Keratinocyte (primary cell): ENCODE data around the gene PRG3. TPM values are rescaled to one million over a fixed set of nuclear protein-coding genes. Genes with fewer than 3 reads are reported as not detected.

Source experiments
- DNase-seq: peaks from one replicate; pipeline ENCODE4 v3.0.0-alpha.2; 2011; ENCODE audit warnings: low read depth, missing footprints, low spot score
- FAIRE-seq: peaks from 2 replicates; lab custom pipeline; 2011; peaks lifted over from hg19 to GRCh38; lab: Jason Lieb, UNC
- H2AFZ ChIP-seq: 2 replicates; pipeline ENCODE4 v1.6.0; 2012; ENCODE audit warnings: low read length, control low read depth, inconsistent platforms; ENCODE audit not compliant: control insufficient read depth
- H3K27ac ChIP-seq: 2 replicates; pipeline ENCODE4 v1.5.1; 2011; ENCODE audit warnings: low read length; ENCODE audit not compliant: control insufficient read depth, insufficient read depth
- H3K27me3 ChIP-seq: 3 replicates; pipeline ENCODE4 v1.6.0; 2011; ENCODE audit warnings: low read length; ENCODE audit not compliant: control insufficient read depth, insufficient read depth; ENCODE audit errors: extremely low read depth
- H3K36me3 ChIP-seq, 2 experiments: 2 replicates in 1 of 2; 3 replicates in 1 of 2; pipeline ENCODE4 v1.5.1; 2011; ENCODE audit warnings: low read length in 2 of 2, mild to moderate bottlenecking in 1 of 2; ENCODE audit not compliant: control insufficient read depth in 2 of 2, insufficient read depth in 2 of 2; ENCODE audit errors: extremely low read depth in 1 of 2
- H3K4me1 ChIP-seq: 3 replicates; pipeline ENCODE4 v1.5.1; 2011; ENCODE audit warnings: low read length; ENCODE audit not compliant: control insufficient read depth, insufficient read depth; ENCODE audit errors: extremely low read depth
- H3K4me2 ChIP-seq: 3 replicates; pipeline ENCODE4 v1.6.0; 2011; ENCODE audit warnings: low read depth, low read length; ENCODE audit not compliant: control insufficient read depth, insufficient read depth; ENCODE audit errors: extremely low read depth
- H3K4me3 ChIP-seq, 3 experiments: fragments of 200-600 bp in 1 of 3; sonication (generic) in 1 of 3; 2 replicates in 2 of 3; 3 replicates in 1 of 3; pipeline ENCODE4 v1.5.1; 2011 to 2016; ENCODE audit warnings: low read length in 3 of 3, mild to moderate bottlenecking in 3 of 3, control low read depth in 2 of 3, inconsistent platforms in 1 of 3, low read depth in 1 of 3, mixed read lengths in 1 of 3, mixed run types in 1 of 3, moderate library complexity in 1 of 3; ENCODE audit not compliant: control insufficient read depth in 2 of 3, insufficient read depth in 2 of 3; ENCODE audit errors: extremely low read depth in 1 of 3
- H3K79me2 ChIP-seq: 2 replicates; pipeline ENCODE4 v1.6.0; 2012; ENCODE audit warnings: low read length; ENCODE audit not compliant: control insufficient read depth, insufficient read depth
- H3K9ac ChIP-seq: 3 replicates; pipeline ENCODE4 v1.6.0; 2011; ENCODE audit warnings: low read length; ENCODE audit not compliant: control insufficient read depth, insufficient read depth; ENCODE audit errors: extremely low read depth
- H3K9me1 ChIP-seq: 3 replicates; pipeline ENCODE4 v1.6.0; 2011; ENCODE audit warnings: low read length; ENCODE audit not compliant: control insufficient read depth, insufficient read depth; ENCODE audit errors: extremely low read depth
- H3K9me3 ChIP-seq: 2 replicates; pipeline ENCODE4 v1.5.1; 2012; ENCODE audit warnings: low read depth, low read length; ENCODE audit not compliant: control insufficient read depth
- H4K20me1 ChIP-seq: 3 replicates; pipeline ENCODE4 v1.6.0; 2011; ENCODE audit warnings: low read length; ENCODE audit not compliant: control insufficient read depth, insufficient read depth; ENCODE audit errors: extremely low read depth
- CTCF ChIP-seq, 3 experiments: IDR thresholded peaks in 1 of 3; conservative IDR thresholded peaks in 1 of 3; optimal IDR thresholded peaks in 1 of 3; 2 replicates in 2 of 3; 3 replicates in 1 of 3; pipeline versions ENCODE3 to v1.5.1; 2011; ENCODE audit warnings: low read length in 3 of 3, mild to moderate bottlenecking in 3 of 3, moderate library complexity in 2 of 3, control low read depth in 1 of 3, inconsistent platforms in 1 of 3; ENCODE audit not compliant: insufficient read depth in 2 of 3; ENCODE audit errors: extremely low read depth in 1 of 3
- EZH2 ChIP-seq: IDR thresholded peaks from one replicate; pipeline ENCODE4 v1.6.1; 2012; ENCODE audit warnings: inconsistent platforms, mild to moderate bottlenecking, low read length, moderate library complexity
- dilution Hi-C: fragments of 300-500 bp; cut with MboI; formaldehyde crosslinking; loops from one replicate; pipeline ENCODE4 v1.7.0; 2020; ENCODE audit warnings: low sequenced_read_pairs; ENCODE audit not compliant: extremely low pct_ligation_motif_present
- polyA plus RNA-seq, 5 experiments: library from polyadenylated mRNA; depleted of rRNA in 3 of 5; stranded (reverse) in 3 of 5; stranded (forward) in 1 of 5; unstranded in 1 of 5; fragments of >200 nt; gene quantifications; 1 replicate in 1 of 5; 2 replicates in 3 of 5; 3 replicates in 1 of 5; pipeline versions ENCODE4 v1.2.1 to v1.2.3, GENCODE V29; 2011 to 2012; ENCODE audit warnings: missing spikeins in 2 of 5, low read depth in 1 of 5, low replicate concordance in 1 of 5

PRG3 gene
- polyA plus RNA-seq, 1 donor (not counting 4 experiments of a cell fraction or from before 2014, with no cell fraction given): not detected

- no peak overlapping the region for H3K27ac ChIP-seq
- dilution Hi-C loops: no loop called here
- H3K27me3 ChIP-seq: no peaks in the 10 kb centered on the region
- H3K79me2 ChIP-seq: no peaks in the 10 kb centered on the region
- H3K9me3 ChIP-seq: no peaks in the 10 kb centered on the region
- TF ChIP-seq EZH2: no peak
- no peak overlapping the region for H3K9ac ChIP-seq
- no peaks in the 10 kb centered on the region for H3K9me1 ChIP-seq
- no peaks in the 10 kb centered on the region for H3K36me3 ChIP-seq
- H3K4me2 ChIP-seq: no peak overlapping the region
- no peak overlapping the region for H3K4me3 ChIP-seq
- DNase-seq (no peak), FAIRE-seq (no peak)
- no peak overlapping the region for H2AFZ ChIP-seq
- no peaks in the 10 kb centered on the region for H3K4me1 ChIP-seq
- H4K20me1 ChIP-seq: no peaks in the 10 kb centered on the region
These were observed 32.9 kb downstream of the PRG3 start for GRCh38 chr11:57348052-57348451.

- Histone ChIP-seq H3K4me1 (no peaks in the 10 kb centered on the region), H3K9ac (no peak overlapping the region), H3K27ac (no peak overlapping the region), H4K20me1 (no peaks in the 10 kb centered on the region), H3K4me3 (no peak overlapping the region), H3K4me2 (no peak overlapping the region), H2AFZ (no peak overlapping the region), H3K36me3 (no peaks in the 10 kb centered on the region), H3K9me1 (no peaks in the 10 kb centered on the region), H3K79me2 (no peaks in the 10 kb centered on the region), H3K9me3 (no peaks in the 10 kb centered on the region), H3K27me3 (no peaks in the 10 kb centered on the region)
- FAIRE-seq: no peak
- no peak for DNase-seq
- no peak for TF ChIP-seq CTCF (optimal IDR thresholded peaks at IDR 0.05 in 1 of 3, IDR thresholded peaks at IDR 0.05 in 1 of 3, conservative IDR thresholded peaks at IDR 0.05 in 1 of 3; ENCODE audit: extremely low read depth in 1 of 3, insufficient read depth in 2 of 3, low read length in 3 of 3)
- no peak for TF ChIP-seq EZH2
- dilution Hi-C loops: no loop called here
These were observed 33.6 kb downstream of the PRG3 start for GRCh38 chr11:57347336-57347735.

GRCh38 chr11:57345555-57346211, 35.3 kb downstream of the PRG3 start:
- Histone ChIP-seq H3K9ac (no peak overlapping the region), H3K27ac (no peak overlapping the region), H2AFZ (peak overlapping the region; percentile 80), H4K20me1 (no peaks in the 10 kb centered on the region), H3K9me1 (no peaks in the 10 kb centered on the region), H3K27me3 (no peaks in the 10 kb centered on the region), H3K4me2 (no peak overlapping the region), H3K36me3 (no peaks in the 10 kb centered on the region), H3K4me3 (no peak overlapping the region), H3K79me2 (no peaks in the 10 kb centered on the region), H3K4me1 (no peaks in the 10 kb centered on the region), H3K9me3 (no peaks in the 10 kb centered on the region)
- FAIRE-seq (peak; percentile 79), DNase-seq (no peak)
- dilution Hi-C loops: no loop called here
- TF ChIP-seq CTCF (optimal IDR thresholded peaks at IDR 0.05 in 1 of 3, IDR thresholded peaks at IDR 0.05 in 1 of 3, conservative IDR thresholded peaks at IDR 0.05 in 1 of 3; ENCODE audit: extremely low read depth in 1 of 3, insufficient read depth in 2 of 3, low read length in 3 of 3) (peak; percentile 59 to 88 (median 72)), EZH2 (no peak)
